ENCODE measurements around the gene NDUFA11.

NDUFA11 gene

DNA sequence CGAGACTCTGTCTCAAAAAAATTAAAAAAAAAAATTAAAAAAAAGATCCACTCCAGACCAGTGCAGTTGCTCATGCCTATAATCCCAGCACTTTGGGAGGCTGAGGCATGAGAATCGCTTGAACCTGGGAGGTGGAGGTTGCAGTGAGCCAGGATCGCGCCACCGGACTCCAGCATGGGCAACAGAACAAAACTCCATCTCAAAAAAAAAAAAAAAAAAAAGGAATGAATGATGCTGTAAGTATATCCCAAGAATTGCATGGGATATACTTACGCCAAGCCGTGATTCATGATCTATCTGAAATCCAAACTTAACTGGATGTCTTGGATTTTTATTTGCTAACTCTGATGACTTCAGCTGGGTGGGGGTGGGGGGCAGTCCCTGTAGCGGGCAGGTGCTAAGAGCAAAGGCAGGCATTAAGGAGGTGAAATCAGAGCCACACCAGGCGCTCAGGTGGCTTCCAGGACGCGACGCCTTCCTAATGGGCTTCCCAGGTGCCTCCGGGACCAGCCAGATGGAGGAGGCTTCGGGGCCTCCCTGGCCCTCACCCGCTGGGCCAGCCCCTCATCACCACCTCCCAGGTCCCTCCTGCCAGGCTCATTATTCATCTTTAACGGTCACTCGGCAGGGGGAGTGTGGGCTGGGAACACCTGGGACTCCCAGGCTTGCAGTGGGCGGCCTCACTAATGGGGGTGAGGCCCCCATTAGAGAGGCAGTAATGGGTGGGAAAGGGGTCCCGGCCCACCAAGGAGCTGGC lies 21.9 kb downstream of the NDUFA11 start:
- H3K9ac ChIP-seq (ENCODE audit: low read depth, low read length, poor library complexity): no peak overlapping the region
- no peak overlapping the region for H3K4me3 ChIP-seq (ENCODE audit: low read length in 2 of 2)
- H2BK5ac ChIP-seq (ENCODE audit: low read length): no peak overlapping the region
- WGBS, 2 donors (ENCODE audit: extremely low coverage in 2 of 2, insufficient read length in 2 of 2, insufficient replicate concordance in 1 of 2): no CpG with 5 or more reads among the region's 19 CpGs
- no peak overlapping the region for H2BK12ac ChIP-seq (ENCODE audit: low read length)
- no peak for DNase-seq (ENCODE audit: low spot score)
- no peak overlapping the region for H3K4ac ChIP-seq (ENCODE audit: low read length)
- no peak overlapping the region for H4K91ac ChIP-seq (ENCODE audit: low read depth, low read length, poor library complexity)
- H2AFZ ChIP-seq (ENCODE audit: low read length): no peak overlapping the region
- peak overlapping the region; percentile 85 for H3K23ac ChIP-seq (ENCODE audit: low read depth, low read length, poor library complexity)
- H3K36me3 ChIP-seq (replicated peaks in 1 of 2; ENCODE audit: control insufficient read depth in 2 of 2, insufficient read depth in 2 of 2, low read length in 2 of 2): no peaks in the 10 kb centered on the region
- peaks cover 15 to 20% of the 10 kb centered on the region in 2 donors for H3K4me1 ChIP-seq (ENCODE audit: control insufficient read depth in 2 of 2, insufficient read depth in 1 of 2, low read depth in 1 of 2, low read length in 2 of 2)
- no peak overlapping the region for H4K8ac ChIP-seq (ENCODE audit: low read depth, low read length)
- peak overlapping the region; percentile 17 for H3K18ac ChIP-seq (ENCODE audit: low read length)
- no peak overlapping the region for H2BK120ac ChIP-seq (ENCODE audit: low read depth, low read length)
- H3K79me1 ChIP-seq (ENCODE audit: low read depth, low read length): no peaks in the 10 kb centered on the region
- no peak overlapping the region for H2AK5ac ChIP-seq (ENCODE audit: low read depth, low read length)
- no peaks in the 10 kb centered on the region for H3K27me3 ChIP-seq (ENCODE audit: control insufficient read depth in 3 of 3, insufficient read depth in 3 of 3, low read depth in 1 of 3, low read length in 3 of 3)
- H3K9me3 ChIP-seq (replicated peaks in 1 of 2; ENCODE audit: control insufficient read depth in 2 of 2, insufficient read depth in 1 of 2, low read depth in 1 of 2, low read length in 2 of 2): no peaks in the 10 kb centered on the region
- no peak overlapping the region for H2BK15ac ChIP-seq (ENCODE audit: low read length)
- H3K14ac ChIP-seq (ENCODE audit: low read length): no peak overlapping the region
- H3K4me2 ChIP-seq (ENCODE audit: insufficient read depth, low read length, poor library complexity, severe bottlenecking): no peak overlapping the region
- no peak overlapping the region for H3K27ac ChIP-seq (replicated peaks; ENCODE audit: low read length)

DNA sequence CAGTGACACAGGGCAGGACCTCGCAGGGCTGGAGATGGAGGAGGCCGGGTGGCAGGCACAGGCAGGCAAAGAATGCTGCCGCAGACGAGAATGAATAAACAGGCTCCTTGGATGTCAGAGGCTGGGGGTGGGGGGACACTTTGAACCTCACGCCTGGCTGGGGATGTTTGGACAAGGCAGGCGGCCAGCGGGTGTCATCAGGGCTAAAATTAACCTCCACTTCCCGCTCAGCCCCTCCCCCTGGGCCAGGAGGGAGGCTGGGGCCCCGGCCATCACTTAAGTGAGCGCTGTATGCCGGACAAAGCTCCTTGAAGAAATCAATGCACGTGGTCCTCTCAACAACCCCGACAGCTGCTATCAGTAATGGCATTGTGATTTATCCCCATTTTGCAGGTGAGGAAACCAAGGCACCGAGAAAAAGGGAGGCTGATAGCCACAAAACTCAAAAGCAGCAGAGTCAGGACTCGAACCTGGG lies 22.9 kb downstream of the NDUFA11 start:
- no peak overlapping the region for H3K4me3 ChIP-seq (ENCODE audit: low read length in 2 of 2)
- H3K4ac ChIP-seq (ENCODE audit: low read length): no peak overlapping the region
- H2AK5ac ChIP-seq (ENCODE audit: low read depth, low read length): peak overlapping the region; percentile 32
- no peaks in the 10 kb centered on the region for H3K79me1 ChIP-seq (ENCODE audit: low read depth, low read length)
- H3K14ac ChIP-seq (ENCODE audit: low read length): no peak overlapping the region
- no peak overlapping the region for H4K91ac ChIP-seq (ENCODE audit: low read depth, low read length, poor library complexity)
- no peak overlapping the region for H3K9ac ChIP-seq (ENCODE audit: low read depth, low read length, poor library complexity)
- H3K4me2 ChIP-seq (ENCODE audit: insufficient read depth, low read length, poor library complexity, severe bottlenecking): no peak overlapping the region
- H4K8ac ChIP-seq (ENCODE audit: low read depth, low read length): no peak overlapping the region
- no peak overlapping the region for H2BK15ac ChIP-seq (ENCODE audit: low read length)
- H3K23ac ChIP-seq (ENCODE audit: low read depth, low read length, poor library complexity): no peak overlapping the region
- peak overlapping the region; percentile 58 for H2AFZ ChIP-seq (ENCODE audit: low read length)
- no peak overlapping the region for H2BK5ac ChIP-seq (ENCODE audit: low read length)
- H3K27ac ChIP-seq (replicated peaks; ENCODE audit: low read length): no peak overlapping the region
- H2BK12ac ChIP-seq (ENCODE audit: low read length): no peak overlapping the region
- no peak for DNase-seq (ENCODE audit: low spot score)
- peak overlapping the region; percentile 48 for H3K18ac ChIP-seq (ENCODE audit: low read length)
- no CpG with 5 or more reads among the region's 15 CpGs for WGBS, 2 donors (ENCODE audit: extremely low coverage in 2 of 2, insufficient read length in 2 of 2, insufficient replicate concordance in 1 of 2)
- no peaks in the 10 kb centered on the region for H3K27me3 ChIP-seq (ENCODE audit: control insufficient read depth in 3 of 3, insufficient read depth in 3 of 3, low read depth in 1 of 3, low read length in 3 of 3)
- H3K9me3 ChIP-seq (replicated peaks in 1 of 2; ENCODE audit: control insufficient read depth in 2 of 2, insufficient read depth in 1 of 2, low read depth in 1 of 2, low read length in 2 of 2): no peaks in the 10 kb centered on the region
- H3K4me1 ChIP-seq (ENCODE audit: control insufficient read depth in 2 of 2, insufficient read depth in 1 of 2, low read depth in 1 of 2, low read length in 2 of 2): peaks cover 19 to 20% of the 10 kb centered on the region in 2 donors
- no peak overlapping the region for H2BK120ac ChIP-seq (ENCODE audit: low read depth, low read length)
- H3K36me3 ChIP-seq (replicated peaks in 1 of 2; ENCODE audit: control insufficient read depth in 2 of 2, insufficient read depth in 2 of 2, low read length in 2 of 2): no peaks in the 10 kb centered on the region

DNA sequence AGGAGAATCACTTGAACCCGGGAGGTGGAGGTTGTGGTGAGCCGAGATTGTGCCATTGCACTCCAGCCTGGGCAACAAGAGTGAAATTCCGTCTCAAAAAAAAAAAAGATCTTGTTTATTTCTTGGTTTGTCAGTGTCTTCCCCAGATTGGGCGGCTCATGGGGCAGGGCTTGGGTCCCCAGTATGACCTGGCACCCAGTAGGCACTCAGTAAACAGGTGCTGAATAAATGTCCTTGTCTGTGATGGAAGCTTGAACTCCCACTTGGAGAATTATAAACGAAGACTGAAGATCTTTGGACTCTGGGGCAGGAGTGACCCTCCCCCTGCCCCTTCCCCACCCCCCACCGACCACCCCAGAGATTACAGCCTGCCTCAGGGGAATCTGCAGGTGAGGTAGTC lies 23.4 kb downstream of the NDUFA11 start:
- H3K14ac ChIP-seq (ENCODE audit: low read length): no peak overlapping the region
- H2BK15ac ChIP-seq (ENCODE audit: low read length): no peak overlapping the region
- H2AFZ ChIP-seq (ENCODE audit: low read length): peak overlapping the region; percentile 58
- H3K36me3 ChIP-seq (replicated peaks in 1 of 2; ENCODE audit: control insufficient read depth in 2 of 2, insufficient read depth in 2 of 2, low read length in 2 of 2): no peaks in the 10 kb centered on the region
- peaks cover 20% of the 10 kb centered on the region in 2 donors for H3K4me1 ChIP-seq (ENCODE audit: control insufficient read depth in 2 of 2, insufficient read depth in 1 of 2, low read depth in 1 of 2, low read length in 2 of 2)
- H3K18ac ChIP-seq (ENCODE audit: low read length): peak overlapping the region; percentile 24
- H2BK120ac ChIP-seq (ENCODE audit: low read depth, low read length): no peak overlapping the region
- no peaks in the 10 kb centered on the region for H3K27me3 ChIP-seq (ENCODE audit: control insufficient read depth in 3 of 3, insufficient read depth in 3 of 3, low read depth in 1 of 3, low read length in 3 of 3)
- H4K8ac ChIP-seq (ENCODE audit: low read depth, low read length): no peak overlapping the region
- H3K23ac ChIP-seq (ENCODE audit: low read depth, low read length, poor library complexity): no peak overlapping the region
- peak overlapping the region; percentile 32 for H2AK5ac ChIP-seq (ENCODE audit: low read depth, low read length)
- H2BK5ac ChIP-seq (ENCODE audit: low read length): no peak overlapping the region
- H3K9ac ChIP-seq (ENCODE audit: low read depth, low read length, poor library complexity): no peak overlapping the region
- H3K4ac ChIP-seq (ENCODE audit: low read length): no peak overlapping the region
- H3K79me1 ChIP-seq (ENCODE audit: low read depth, low read length): no peaks in the 10 kb centered on the region
- H3K4me3 ChIP-seq (ENCODE audit: low read length in 2 of 2): no peak overlapping the region
- no peaks in the 10 kb centered on the region for H3K9me3 ChIP-seq (replicated peaks in 1 of 2; ENCODE audit: control insufficient read depth in 2 of 2, insufficient read depth in 1 of 2, low read depth in 1 of 2, low read length in 2 of 2)
- H3K4me2 ChIP-seq (ENCODE audit: insufficient read depth, low read length, poor library complexity, severe bottlenecking): no peak overlapping the region
- no peak overlapping the region for H3K27ac ChIP-seq (replicated peaks; ENCODE audit: low read length)
- DNase-seq (ENCODE audit: low spot score): no peak
- no CpG with 5 or more reads among the region's 6 CpGs for WGBS, 2 donors (ENCODE audit: extremely low coverage in 2 of 2, insufficient read length in 2 of 2, insufficient replicate concordance in 1 of 2)
- no peak overlapping the region for H2BK12ac ChIP-seq (ENCODE audit: low read length)
- no peak overlapping the region for H4K91ac ChIP-seq (ENCODE audit: low read depth, low read length, poor library complexity)

DNA sequence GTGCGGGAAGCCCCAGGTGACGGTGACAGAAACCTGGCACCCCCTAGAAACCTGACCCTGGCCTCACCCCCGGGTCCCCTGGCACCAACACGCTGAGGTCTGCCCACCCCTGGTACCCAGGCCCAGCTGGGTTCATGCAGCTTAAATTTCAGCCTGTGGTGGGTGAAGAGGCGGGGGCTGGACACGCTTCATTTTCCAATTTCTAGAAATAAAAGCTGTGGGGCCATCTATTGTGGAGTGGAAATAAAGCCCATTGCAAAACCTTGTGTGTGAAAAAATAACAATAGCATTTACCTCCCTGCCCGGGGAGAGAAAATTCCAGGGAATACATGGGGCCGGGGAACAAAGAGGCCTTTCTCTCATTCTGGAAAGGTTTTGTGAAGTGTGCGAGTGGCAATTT lies 25.7 kb downstream of the NDUFA11 start:
- peak overlapping the region; percentile 30 for H2BK15ac ChIP-seq (ENCODE audit: low read length)
- H3K18ac ChIP-seq (ENCODE audit: low read length): peak overlapping the region; percentile 35
- WGBS, 2 donors (ENCODE audit: extremely low coverage in 2 of 2, insufficient read length in 2 of 2, insufficient replicate concordance in 1 of 2): no CpG with 5 or more reads among the region's 9 CpGs
- no peaks in the 10 kb centered on the region for H3K27me3 ChIP-seq (ENCODE audit: control insufficient read depth in 3 of 3, insufficient read depth in 3 of 3, low read depth in 1 of 3, low read length in 3 of 3)
- no peak overlapping the region for H3K4ac ChIP-seq (ENCODE audit: low read length)
- no peak overlapping the region for H3K23ac ChIP-seq (ENCODE audit: low read depth, low read length, poor library complexity)
- H3K14ac ChIP-seq (ENCODE audit: low read length): no peak overlapping the region
- peak overlapping the region; percentile 94 for H2AK5ac ChIP-seq (ENCODE audit: low read depth, low read length)
- no peak overlapping the region for H2BK120ac ChIP-seq (ENCODE audit: low read depth, low read length)
- H4K8ac ChIP-seq (ENCODE audit: low read depth, low read length): no peak overlapping the region
- no peak overlapping the region for H3K4me2 ChIP-seq (ENCODE audit: insufficient read depth, low read length, poor library complexity, severe bottlenecking)
- peak overlapping the region; percentile 71 for H3K27ac ChIP-seq (replicated peaks; ENCODE audit: low read length)
- no peak overlapping the region for H2AFZ ChIP-seq (ENCODE audit: low read length)
- H3K36me3 ChIP-seq (replicated peaks in 1 of 2; ENCODE audit: control insufficient read depth in 2 of 2, insufficient read depth in 2 of 2, low read length in 2 of 2): no peaks in the 10 kb centered on the region
- no peak overlapping the region for H3K9ac ChIP-seq (ENCODE audit: low read depth, low read length, poor library complexity)
- no peak overlapping the region for H2BK5ac ChIP-seq (ENCODE audit: low read length)
- no peak overlapping the region for H2BK12ac ChIP-seq (ENCODE audit: low read length)
- no peak overlapping the region for H3K4me3 ChIP-seq (ENCODE audit: low read length in 2 of 2)
- peaks cover 20 to 21% of the 10 kb centered on the region in 2 donors for H3K4me1 ChIP-seq (ENCODE audit: control insufficient read depth in 2 of 2, insufficient read depth in 1 of 2, low read depth in 1 of 2, low read length in 2 of 2)
- DNase-seq (ENCODE audit: low spot score): peak; percentile 23
- H3K9me3 ChIP-seq (replicated peaks in 1 of 2; ENCODE audit: control insufficient read depth in 2 of 2, insufficient read depth in 1 of 2, low read depth in 1 of 2, low read length in 2 of 2): peaks cover 0 to 2% of the 10 kb centered on the region in 2 donors
- no peak overlapping the region for H4K91ac ChIP-seq (ENCODE audit: low read depth, low read length, poor library complexity)
- H3K79me1 ChIP-seq (ENCODE audit: low read depth, low read length): no peaks in the 10 kb centered on the region
